ENCODE measurements around the gene TBCD.

The TBCD gene

DNA sequence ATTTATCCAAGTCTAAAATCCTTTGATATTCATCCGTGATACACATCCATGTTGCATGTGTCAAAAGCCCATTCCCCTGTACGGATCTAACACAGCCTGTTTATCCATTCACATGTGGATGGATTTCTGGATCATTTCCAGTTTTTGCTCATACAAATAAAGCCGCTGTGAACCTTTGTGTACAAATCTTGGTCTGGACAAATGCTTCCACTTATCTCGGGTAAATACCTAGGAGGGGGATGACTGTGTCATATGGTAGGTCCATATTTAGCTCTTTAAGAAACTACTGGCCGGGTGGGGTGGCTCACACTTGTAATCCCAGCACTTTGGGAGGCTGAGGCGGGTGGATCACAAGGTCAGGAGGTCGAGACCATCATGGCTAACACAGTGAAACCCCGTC, 6.3 kb upstream of the TBCD start:
- no peak for TF ChIP-seq CTCF (conservative IDR thresholded peaks at IDR 0.05)
- H3K27ac ChIP-seq, result peak overlapping the region; percentile 51

DNA sequence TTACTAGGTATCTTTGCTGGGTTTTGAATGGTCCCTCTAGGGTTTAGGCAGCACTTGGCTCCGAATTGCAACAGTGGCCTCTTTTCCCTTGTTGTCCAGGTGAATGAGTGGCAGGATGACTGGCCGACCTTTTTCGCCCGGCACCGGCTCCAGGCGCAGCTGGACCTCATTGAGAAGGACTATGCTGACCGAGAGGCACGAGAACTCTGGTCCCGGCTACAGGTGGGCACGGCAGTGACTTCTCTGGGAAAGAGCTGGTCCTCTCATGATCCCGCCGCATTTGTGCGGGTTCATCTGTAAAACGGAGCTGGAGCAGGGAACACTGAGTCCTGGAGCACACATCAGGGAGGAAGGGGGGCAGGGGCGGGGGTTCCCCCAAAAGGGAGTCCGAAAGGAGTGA, 3.1 kb upstream of the TBCD start:
- no peak for TF ChIP-seq CTCF (conservative IDR thresholded peaks at IDR 0.05)
- H3K27ac ChIP-seq, result no peak overlapping the region

DNA sequence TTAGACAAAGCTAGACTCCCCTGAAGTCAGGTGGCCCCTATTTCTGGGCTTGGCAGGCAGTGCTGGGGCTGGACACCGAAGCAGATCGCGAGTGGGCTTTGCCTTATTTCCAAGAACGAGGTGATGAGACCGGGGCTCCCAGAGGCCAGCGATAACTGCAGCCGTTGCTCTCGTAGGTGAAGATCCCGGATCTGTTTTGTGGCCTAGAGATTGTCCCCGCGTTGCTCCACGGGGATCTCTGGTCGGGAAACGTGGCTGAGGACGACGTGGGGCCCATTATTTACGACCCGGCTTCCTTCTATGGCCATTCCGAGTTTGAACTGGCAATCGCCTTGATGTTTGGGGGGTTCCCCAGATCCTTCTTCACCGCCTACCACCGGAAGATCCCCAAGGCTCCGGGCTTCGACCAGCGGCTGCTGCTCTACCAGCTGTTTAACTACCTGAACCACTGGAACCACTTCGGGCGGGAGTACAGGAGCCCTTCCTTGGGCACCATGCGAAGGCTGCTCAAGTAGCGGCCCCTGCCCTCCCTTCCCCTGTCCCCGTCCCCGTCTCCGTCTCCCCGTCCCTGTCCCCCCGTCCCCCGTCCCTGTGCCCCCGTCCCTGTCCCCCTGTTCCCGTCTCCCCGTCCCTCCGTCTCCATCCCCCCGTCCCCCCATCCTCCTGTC, 1.5 kb upstream of the TBCD start:
- TF ChIP-seq CTCF (conservative IDR thresholded peaks at IDR 0.05), result no peak
- no peak overlapping the region for H3K27ac ChIP-seq

DNA sequence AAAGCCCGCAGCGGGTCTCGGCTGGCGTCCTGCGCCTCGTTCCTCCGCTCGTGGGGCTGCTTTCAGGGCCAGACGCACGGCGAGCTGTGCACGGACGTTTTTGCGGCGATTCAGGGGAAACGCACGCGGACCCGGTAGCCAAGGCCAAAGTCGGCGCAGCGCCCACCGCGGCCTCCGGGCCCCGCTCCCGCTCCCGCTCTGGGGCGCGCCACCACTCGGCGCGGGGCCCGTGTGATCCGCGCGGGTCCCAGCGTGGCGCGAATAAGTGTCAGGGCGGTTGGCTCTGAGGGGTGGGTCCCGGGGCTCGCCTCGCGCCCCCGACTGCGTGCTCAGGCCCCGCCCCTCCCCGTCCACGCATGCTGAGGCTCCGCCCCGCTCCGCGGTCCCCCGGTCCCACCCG, 694 bp upstream of the TBCD start:
- H3K27ac ChIP-seq, result peak overlapping the region; percentile 83; the same call in 1 of the 2 replicates
- no peak for TF ChIP-seq CTCF (conservative IDR thresholded peaks at IDR 0.05)

GRCh38 chr17:82752371-82753200, 721 bp downstream of the TBCD start:
- no peak for TF ChIP-seq CTCF (conservative IDR thresholded peaks at IDR 0.05)
- peak overlapping the region; percentile 83 for H3K27ac ChIP-seq

DNA sequence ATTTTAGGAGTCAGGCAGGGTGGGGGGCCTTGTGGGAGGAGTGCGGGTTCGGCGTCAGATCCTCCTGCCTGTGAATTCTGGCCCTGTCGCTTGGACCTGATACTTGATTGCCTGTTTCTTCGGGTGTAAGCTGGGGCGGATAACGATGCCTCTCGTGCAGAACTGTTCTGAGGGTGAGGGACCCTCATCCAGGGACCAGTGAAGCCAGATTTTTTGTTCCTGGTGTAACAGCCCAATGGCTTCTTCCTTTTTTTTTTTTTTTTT, 1.3 kb downstream of the TBCD start:
- H3K27ac ChIP-seq, result peak overlapping the region; percentile 83

More for the DNA sequence above, 1.3 kb downstream of the TBCD start:
- TF ChIP-seq CTCF (conservative IDR thresholded peaks at IDR 0.05), result no peak

Data from VCaP (cell line).